ENCODE data around the gene ZNF516. TPM values are rescaled to one million over a fixed set of nuclear protein-coding genes. Genes with fewer than 3 reads are reported as not detected.
A peak's percentile ranks its signal among the peaks of the same experiment; 100 is the strongest.

Gene ZNF516
- total RNA-seq, 1 experiment from 2014 or later: 8.2 TPM

GRCh38 chr18:76358774-76359173, 136.3 kb downstream of the ZNF516 start:
- H3K36me3 ChIP-seq: no peaks in the 10 kb centered on the region

GRCh38 chr18:76357585-76358260, 137.3 kb downstream of the ZNF516 start:
- Histone ChIP-seq H3K4me3 (no peak overlapping the region), H3K36me3 (no peaks in the 10 kb centered on the region), H3K4me1 (no peaks in the 10 kb centered on the region), H3K27ac (no peak overlapping the region), H3K27me3 (no peaks in the 10 kb centered on the region), H3K9me3 (replicated peaks) (no peaks in the 10 kb centered on the region)
- DNase-seq: no peak

More at GRCh38 chr18:76358774-76359173, 136.3 kb downstream of the ZNF516 start:
- Histone ChIP-seq H3K27me3 (no peaks in the 10 kb centered on the region), H3K4me1 (no peaks in the 10 kb centered on the region), H3K9me3 (replicated peaks) (no peaks in the 10 kb centered on the region), H3K27ac (no peak overlapping the region), H3K4me3 (no peak overlapping the region)
- no peak for DNase-seq

GRCh38 chr18:76357174-76357573, 137.9 kb downstream of the ZNF516 start:
- Histone ChIP-seq H3K27ac (no peak overlapping the region), H3K4me1 (no peaks in the 10 kb centered on the region), H3K36me3 (no peaks in the 10 kb centered on the region), H3K4me3 (no peak overlapping the region), H3K9me3 (replicated peaks) (no peaks in the 10 kb centered on the region), H3K27me3 (no peaks in the 10 kb centered on the region)
- DNase-seq: no peak

GRCh38 chr18:76356666-76357065, 138.4 kb downstream of the ZNF516 start:
- Histone ChIP-seq H3K4me3 (no peak overlapping the region), H3K4me1 (no peaks in the 10 kb centered on the region), H3K9me3 (replicated peaks) (no peaks in the 10 kb centered on the region), H3K27me3 (no peaks in the 10 kb centered on the region), H3K27ac (no peak overlapping the region), H3K36me3 (no peaks in the 10 kb centered on the region)
- DNase-seq: no peak

GRCh38 chr18:76354348-76354747, 140.7 kb downstream of the ZNF516 start:
- H3K27ac ChIP-seq: no peak overlapping the region
- no peaks in the 10 kb centered on the region for H3K9me3 ChIP-seq (replicated peaks)
- no peaks in the 10 kb centered on the region for H3K36me3 ChIP-seq
- DNase-seq: no peak
- no peak overlapping the region for H3K4me3 ChIP-seq
- H3K27me3 ChIP-seq: no peaks in the 10 kb centered on the region
- H3K4me1 ChIP-seq: no peaks in the 10 kb centered on the region

GRCh38 chr18:76353500-76353899, 141.5 kb downstream of the ZNF516 start:
- Histone ChIP-seq H3K4me3 (no peak overlapping the region), H3K27ac (no peak overlapping the region), H3K27me3 (no peaks in the 10 kb centered on the region), H3K36me3 (no peaks in the 10 kb centered on the region), H3K9me3 (replicated peaks) (no peaks in the 10 kb centered on the region), H3K4me1 (no peaks in the 10 kb centered on the region)
- no peak for DNase-seq

GRCh38 chr18:76353046-76353445, 142.0 kb downstream of the ZNF516 start:
- no peak overlapping the region for H3K4me3 ChIP-seq
- DNase-seq: no peak
- H3K27me3 ChIP-seq: no peaks in the 10 kb centered on the region
- H3K36me3 ChIP-seq: no peaks in the 10 kb centered on the region
- H3K9me3 ChIP-seq (replicated peaks): no peaks in the 10 kb centered on the region
- H3K27ac ChIP-seq: no peak overlapping the region
- H3K4me1 ChIP-seq: no peaks in the 10 kb centered on the region

- Histone ChIP-seq H3K36me3 (no peaks in the 10 kb centered on the region), H3K27me3 (no peaks in the 10 kb centered on the region), H3K4me1 (no peaks in the 10 kb centered on the region), H3K27ac (no peak overlapping the region), H3K4me3 (no peak overlapping the region), H3K9me3 (replicated peaks) (no peaks in the 10 kb centered on the region)
- DNase-seq: peak; percentile 41 to 56
These were observed 143.0 kb downstream of the ZNF516 start for GRCh38 chr18:76351961-76352581.

- no peak overlapping the region for H3K27ac ChIP-seq
- H3K4me1 ChIP-seq: no peaks in the 10 kb centered on the region
- H3K27me3 ChIP-seq: no peaks in the 10 kb centered on the region
- no peaks in the 10 kb centered on the region for H3K36me3 ChIP-seq
- H3K9me3 ChIP-seq (replicated peaks): no peaks in the 10 kb centered on the region
- H3K4me3 ChIP-seq: no peak overlapping the region
- no peak for DNase-seq
These were observed 144.7 kb downstream of the ZNF516 start for GRCh38 chr18:76350134-76351025.

- H3K9me3 ChIP-seq (replicated peaks): no peaks in the 10 kb centered on the region
- no peaks in the 10 kb centered on the region for H3K4me1 ChIP-seq
- peak; percentile 39 to 71 for DNase-seq
- H3K27me3 ChIP-seq: no peaks in the 10 kb centered on the region
- no peak overlapping the region for H3K4me3 ChIP-seq
- no peaks in the 10 kb centered on the region for H3K36me3 ChIP-seq
- H3K27ac ChIP-seq: no peak overlapping the region
These were observed 145.9 kb downstream of the ZNF516 start for GRCh38 chr18:76349067-76349715.

GRCh38 chr18:76348267-76349066, 146.6 kb downstream of the ZNF516 start:
- no peak overlapping the region for H3K27ac ChIP-seq
- no peak overlapping the region for H3K4me3 ChIP-seq
- no peaks in the 10 kb centered on the region for H3K27me3 ChIP-seq
- H3K4me1 ChIP-seq: no peaks in the 10 kb centered on the region
- no peaks in the 10 kb centered on the region for H3K36me3 ChIP-seq
- no peak for DNase-seq
- H3K9me3 ChIP-seq (replicated peaks): no peaks in the 10 kb centered on the region

GRCh38 chr18:76347341-76347740, 147.7 kb downstream of the ZNF516 start:
- Histone ChIP-seq H3K36me3 (no peaks in the 10 kb centered on the region), H3K27ac (no peak overlapping the region), H3K4me3 (no peak overlapping the region), H3K9me3 (replicated peaks) (no peaks in the 10 kb centered on the region), H3K4me1 (no peaks in the 10 kb centered on the region), H3K27me3 (no peaks in the 10 kb centered on the region)
- DNase-seq: no peak

GRCh38 chr18:76346490-76347130, 148.4 kb downstream of the ZNF516 start:
- no peak for DNase-seq
- H3K9me3 ChIP-seq (replicated peaks): no peaks in the 10 kb centered on the region
- H3K27ac ChIP-seq: no peak overlapping the region
- H3K4me1 ChIP-seq: no peaks in the 10 kb centered on the region
- no peaks in the 10 kb centered on the region for H3K27me3 ChIP-seq
- H3K36me3 ChIP-seq: no peaks in the 10 kb centered on the region
- H3K4me3 ChIP-seq: no peak overlapping the region

GRCh38 chr18:76345901-76346300, 149.1 kb downstream of the ZNF516 start:
- Histone ChIP-seq H3K36me3 (no peaks in the 10 kb centered on the region), H3K9me3 (replicated peaks) (no peaks in the 10 kb centered on the region), H3K4me3 (no peak overlapping the region), H3K4me1 (no peaks in the 10 kb centered on the region), H3K27ac (no peak overlapping the region), H3K27me3 (no peaks in the 10 kb centered on the region)
- no peak for DNase-seq
